GM21360 (cell line): Measurements from ENCODE around the gene SPATA3.
"Not testable (repeated sequence)": the region's sequence is repeated elsewhere in the genome, so short reads cannot be mapped to it uniquely, and the experiment has no call there.

Source experiments
- ATAC-seq: cut with Tn5 transposase; IDR thresholded peaks from one replicate; pipeline ENCODE4 v1.9.1; 2021; ENCODE audit warnings: mild to moderate bottlenecking, moderate library complexity; ENCODE audit not compliant: unreplicated experiment

Gene SPATA3

GRCh38 chr2:230991598-230991997 lies 4.3 kb upstream of the SPATA3 start:
- ATAC-seq: no peak

- no peak for ATAC-seq
Measured at GRCh38 chr2:230996661-230997060, 740 bp downstream of the SPATA3 start.

- ATAC-seq: no peak
Measured at GRCh38 chr2:230998882-230999281, 3.0 kb downstream of the SPATA3 start.

- no peak for ATAC-seq
Measured at GRCh38 chr2:230999477-230999876, 3.6 kb downstream of the SPATA3 start.

- ATAC-seq: no peak
Measured at GRCh38 chr2:231000211-231000904, 4.4 kb downstream of the SPATA3 start.

GRCh38 chr2:231001036-231001435 lies 5.1 kb downstream of the SPATA3 start:
- no peak for ATAC-seq

GRCh38 chr2:231001921-231002320 lies 6.0 kb downstream of the SPATA3 start:
- no peak for ATAC-seq

GRCh38 chr2:231002641-231003040 lies 6.7 kb downstream of the SPATA3 start:
- no peak for ATAC-seq

GRCh38 chr2:231003186-231003585 lies 7.3 kb downstream of the SPATA3 start:
- ATAC-seq: no peak

- ATAC-seq: not testable (repeated sequence)
Measured at GRCh38 chr2:231004930-231005329, 9.0 kb downstream of the SPATA3 start.

GRCh38 chr2:231007286-231008098 lies 11.6 kb downstream of the SPATA3 start:
- ATAC-seq: no peak

- ATAC-seq: no peak
Measured at GRCh38 chr2:231008131-231008530, 12.2 kb downstream of the SPATA3 start.

- no peak for ATAC-seq
Measured at GRCh38 chr2:231009236-231009919, 13.5 kb downstream of the SPATA3 start.

- no peak for ATAC-seq
Measured at GRCh38 chr2:231010201-231010730, 14.3 kb downstream of the SPATA3 start.

- ATAC-seq: no peak
Measured at GRCh38 chr2:231011526-231011925, 15.6 kb downstream of the SPATA3 start.

- ATAC-seq: no peak
Measured at GRCh38 chr2:231012463-231012862, 16.5 kb downstream of the SPATA3 start.

- ATAC-seq: no peak
Measured at GRCh38 chr2:231013820-231014219, 17.9 kb downstream of the SPATA3 start.

GRCh38 chr2:231015478-231015877 lies 19.6 kb downstream of the SPATA3 start:
- no peak for ATAC-seq

- ATAC-seq: no peak
Measured at GRCh38 chr2:231015926-231016325, 20.0 kb downstream of the SPATA3 start.

- ATAC-seq: no peak
Measured at GRCh38 chr2:231016566-231017230, 20.8 kb downstream of the SPATA3 start.

- ATAC-seq: no peak
Measured at GRCh38 chr2:231017231-231017598, 21.3 kb downstream of the SPATA3 start.
